ENCODE measurements around the gene WASHC1.
"Not testable (repeated sequence)": the region's sequence is repeated elsewhere in the genome, so short reads cannot be mapped to it uniquely, and the experiment has no call there.

WASHC1 gene

GRCh38 chr9:29356-29755 is at the start of gene WASHC1:
Gene WASHC1 (minus strand): TSS chr9:29456. CDS start chr9:24999, 4,457 bp downstream.
- not testable (repeated sequence) for H3K9ac ChIP-seq (ENCODE audit: low read depth, low read length); H3K36me3 ChIP-seq (ENCODE audit: insufficient read depth, low read depth, low read length); H3K27ac ChIP-seq (ENCODE audit: low read length); H3K9me3 ChIP-seq (ENCODE audit: insufficient read depth, low read depth, low read length); H3K4me1 ChIP-seq (ENCODE audit: insufficient read depth, low read length); H3K27me3 ChIP-seq (ENCODE audit: insufficient read depth, low read length); H3K4me3 ChIP-seq (ENCODE audit: low read length)

GRCh38 chr9:78333-78732 is 49.1 kb upstream of the WASHC1 start:
- not testable (repeated sequence) for H3K36me3 ChIP-seq (ENCODE audit: insufficient read depth, low read depth, low read length); H3K9ac ChIP-seq (ENCODE audit: low read depth, low read length); H3K4me1 ChIP-seq (ENCODE audit: insufficient read depth, low read length); H3K9me3 ChIP-seq (ENCODE audit: insufficient read depth, low read depth, low read length); H3K4me3 ChIP-seq (ENCODE audit: low read length); H3K27ac ChIP-seq (ENCODE audit: low read length)
- peaks cover 24% of the 10 kb centered on the region for H3K27me3 ChIP-seq (ENCODE audit: insufficient read depth, low read length)

- not testable (repeated sequence) for H3K4me1 ChIP-seq (ENCODE audit: insufficient read depth, low read length); H3K9ac ChIP-seq (ENCODE audit: low read depth, low read length); H3K36me3 ChIP-seq (ENCODE audit: insufficient read depth, low read depth, low read length); H3K27ac ChIP-seq (ENCODE audit: low read length); H3K9me3 ChIP-seq (ENCODE audit: insufficient read depth, low read depth, low read length); H3K4me3 ChIP-seq (ENCODE audit: low read length)
- H3K27me3 ChIP-seq (ENCODE audit: insufficient read depth, low read length) = peaks cover 41% of the 10 kb centered on the region
Measured at GRCh38 chr9:76389-76788, 47.1 kb upstream of the WASHC1 start.

GRCh38 chr9:73900-74525 is 44.8 kb upstream of the WASHC1 start:
- not testable (repeated sequence) for H3K36me3 ChIP-seq (ENCODE audit: insufficient read depth, low read depth, low read length); H3K27ac ChIP-seq (ENCODE audit: low read length); H3K9me3 ChIP-seq (ENCODE audit: insufficient read depth, low read depth, low read length); H3K4me1 ChIP-seq (ENCODE audit: insufficient read depth, low read length); H3K9ac ChIP-seq (ENCODE audit: low read depth, low read length)
- peaks cover 41% of the 10 kb centered on the region for H3K27me3 ChIP-seq (ENCODE audit: insufficient read depth, low read length)
- peak overlapping the region; percentile 58; the same call in 1 of the 2 replicates for H3K4me3 ChIP-seq (ENCODE audit: low read length)

- not testable (repeated sequence) for H3K9ac ChIP-seq (ENCODE audit: low read depth, low read length); H3K9me3 ChIP-seq (ENCODE audit: insufficient read depth, low read depth, low read length); H3K36me3 ChIP-seq (ENCODE audit: insufficient read depth, low read depth, low read length); H3K27ac ChIP-seq (ENCODE audit: low read length); H3K4me1 ChIP-seq (ENCODE audit: insufficient read depth, low read length)
- Histone ChIP-seq H3K27me3 (ENCODE audit: insufficient read depth, low read length) (peaks cover 41% of the 10 kb centered on the region), H3K4me3 (ENCODE audit: low read length) (peak overlapping the region; percentile 58; the same call in 1 of the 2 replicates)
Measured at GRCh38 chr9:73076-73899, 44.0 kb upstream of the WASHC1 start.

- not testable (repeated sequence) for H3K9me3 ChIP-seq (ENCODE audit: insufficient read depth, low read depth, low read length); H3K27ac ChIP-seq (ENCODE audit: low read length); H3K9ac ChIP-seq (ENCODE audit: low read depth, low read length); H3K27me3 ChIP-seq (ENCODE audit: insufficient read depth, low read length); H3K4me3 ChIP-seq (ENCODE audit: low read length); H3K4me1 ChIP-seq (ENCODE audit: insufficient read depth, low read length); H3K36me3 ChIP-seq (ENCODE audit: insufficient read depth, low read depth, low read length)
Measured at GRCh38 chr9:63031-63629, 33.9 kb upstream of the WASHC1 start.

- H3K36me3 ChIP-seq (ENCODE audit: insufficient read depth, low read depth, low read length); H3K9me3 ChIP-seq (ENCODE audit: insufficient read depth, low read depth, low read length); H3K4me3 ChIP-seq (ENCODE audit: low read length); H3K4me1 ChIP-seq (ENCODE audit: insufficient read depth, low read length); H3K9ac ChIP-seq (ENCODE audit: low read depth, low read length); H3K27me3 ChIP-seq (ENCODE audit: insufficient read depth, low read length); H3K27ac ChIP-seq (ENCODE audit: low read length): not testable (repeated sequence)
Measured at GRCh38 chr9:52678-53077, 23.4 kb upstream of the WASHC1 start.

- not testable (repeated sequence) for H3K36me3 ChIP-seq (ENCODE audit: insufficient read depth, low read depth, low read length); H3K27ac ChIP-seq (ENCODE audit: low read length); H3K4me3 ChIP-seq (ENCODE audit: low read length); H3K9ac ChIP-seq (ENCODE audit: low read depth, low read length); H3K27me3 ChIP-seq (ENCODE audit: insufficient read depth, low read length); H3K9me3 ChIP-seq (ENCODE audit: insufficient read depth, low read depth, low read length); H3K4me1 ChIP-seq (ENCODE audit: insufficient read depth, low read length)
Measured at GRCh38 chr9:48190-48842, 19.1 kb upstream of the WASHC1 start.

- not testable (repeated sequence) for H3K36me3 ChIP-seq (ENCODE audit: insufficient read depth, low read depth, low read length); H3K4me1 ChIP-seq (ENCODE audit: insufficient read depth, low read length); H3K9me3 ChIP-seq (ENCODE audit: insufficient read depth, low read depth, low read length); H3K27ac ChIP-seq (ENCODE audit: low read length); H3K4me3 ChIP-seq (ENCODE audit: low read length); H3K9ac ChIP-seq (ENCODE audit: low read depth, low read length); H3K27me3 ChIP-seq (ENCODE audit: insufficient read depth, low read length)
Measured at GRCh38 chr9:46639-47271, 17.5 kb upstream of the WASHC1 start.

GRCh38 chr9:46164-46563 is 16.9 kb upstream of the WASHC1 start:
- H3K9me3 ChIP-seq (ENCODE audit: insufficient read depth, low read depth, low read length); H3K9ac ChIP-seq (ENCODE audit: low read depth, low read length); H3K27ac ChIP-seq (ENCODE audit: low read length); H3K4me3 ChIP-seq (ENCODE audit: low read length); H3K27me3 ChIP-seq (ENCODE audit: insufficient read depth, low read length); H3K4me1 ChIP-seq (ENCODE audit: insufficient read depth, low read length); H3K36me3 ChIP-seq (ENCODE audit: insufficient read depth, low read depth, low read length): not testable (repeated sequence)

- H3K27ac ChIP-seq (ENCODE audit: low read length); H3K4me3 ChIP-seq (ENCODE audit: low read length); H3K27me3 ChIP-seq (ENCODE audit: insufficient read depth, low read length); H3K9me3 ChIP-seq (ENCODE audit: insufficient read depth, low read depth, low read length); H3K9ac ChIP-seq (ENCODE audit: low read depth, low read length); H3K4me1 ChIP-seq (ENCODE audit: insufficient read depth, low read length); H3K36me3 ChIP-seq (ENCODE audit: insufficient read depth, low read depth, low read length): not testable (repeated sequence)
Measured at GRCh38 chr9:45180-45878, 16.1 kb upstream of the WASHC1 start.
